Measurements from ENCODE around the gene CAPN12.
A peak's percentile ranks its signal among the peaks of the same experiment; 100 is the strongest.

Gene CAPN12

DNA sequence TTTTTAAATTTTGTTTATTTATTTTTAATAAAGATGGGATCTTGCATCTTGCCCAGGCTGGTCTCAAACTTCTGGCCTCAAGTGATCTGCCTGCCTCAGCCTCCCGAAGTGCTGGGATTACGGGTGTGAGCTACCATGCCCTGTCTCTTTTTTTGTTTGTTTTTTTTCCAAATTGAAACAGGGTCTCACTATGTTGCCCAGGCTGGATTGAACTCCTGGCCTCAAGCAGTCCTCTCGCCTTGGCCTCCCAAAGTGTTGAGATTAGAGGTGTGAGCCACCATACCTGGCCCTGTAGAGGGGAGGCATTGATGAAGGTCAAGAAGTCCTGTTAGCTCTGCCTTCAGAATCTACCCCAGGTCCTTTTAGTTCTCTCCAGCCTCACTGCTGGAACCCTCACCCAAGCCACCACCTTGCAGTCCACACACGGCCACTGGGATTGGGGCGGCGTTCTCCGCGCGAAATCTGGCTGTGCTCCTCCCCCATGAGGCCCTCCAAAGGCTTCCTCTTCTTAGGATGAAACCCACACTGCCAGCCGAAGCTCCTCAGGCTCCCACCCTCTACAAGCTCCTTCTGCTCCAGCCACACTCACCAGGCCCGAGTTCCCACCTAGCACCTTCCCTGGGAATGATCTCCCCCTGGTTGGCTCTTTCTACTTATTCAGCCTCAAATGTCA, 61.9 kb downstream of the CAPN12 start:
- Histone ChIP-seq H3K9me3 (ENCODE audit: control insufficient read depth in 1 of 2, low read length in 2 of 2) (no peaks in the 10 kb centered on the region), H3K36me3 (ENCODE audit: control insufficient read depth in 1 of 2, insufficient read depth in 2 of 2, low read length in 2 of 2) (peaks cover 3 to 5% of the 10 kb centered on the region in 2 donors), H3K4me1 (ENCODE audit: control insufficient read depth in 1 of 2, insufficient read depth in 2 of 2, low read length in 2 of 2) (peaks cover 87 to 93% of the 10 kb centered on the region in 2 donors), H3K27ac (ENCODE audit: low read depth, low read length) (peak overlapping the region; percentile 95), H3K27me3 (ENCODE audit: control insufficient read depth in 1 of 2, insufficient read depth in 2 of 2, low read length in 2 of 2) (no peaks in the 10 kb centered on the region), H3K9ac (ENCODE audit: low read depth in 1 of 2, low read length in 2 of 2) (peak overlapping the region; percentile 56 to 82), H3K4me3 (ENCODE audit: low read depth in 1 of 2, low read length in 2 of 2) (no peak overlapping the region)
